Measurements from ENCODE around the gene PRR20D.
"Not testable (repeated sequence)": the region's sequence is repeated elsewhere in the genome, so short reads cannot be mapped to it uniquely, and the experiment has no call there.

DNA sequence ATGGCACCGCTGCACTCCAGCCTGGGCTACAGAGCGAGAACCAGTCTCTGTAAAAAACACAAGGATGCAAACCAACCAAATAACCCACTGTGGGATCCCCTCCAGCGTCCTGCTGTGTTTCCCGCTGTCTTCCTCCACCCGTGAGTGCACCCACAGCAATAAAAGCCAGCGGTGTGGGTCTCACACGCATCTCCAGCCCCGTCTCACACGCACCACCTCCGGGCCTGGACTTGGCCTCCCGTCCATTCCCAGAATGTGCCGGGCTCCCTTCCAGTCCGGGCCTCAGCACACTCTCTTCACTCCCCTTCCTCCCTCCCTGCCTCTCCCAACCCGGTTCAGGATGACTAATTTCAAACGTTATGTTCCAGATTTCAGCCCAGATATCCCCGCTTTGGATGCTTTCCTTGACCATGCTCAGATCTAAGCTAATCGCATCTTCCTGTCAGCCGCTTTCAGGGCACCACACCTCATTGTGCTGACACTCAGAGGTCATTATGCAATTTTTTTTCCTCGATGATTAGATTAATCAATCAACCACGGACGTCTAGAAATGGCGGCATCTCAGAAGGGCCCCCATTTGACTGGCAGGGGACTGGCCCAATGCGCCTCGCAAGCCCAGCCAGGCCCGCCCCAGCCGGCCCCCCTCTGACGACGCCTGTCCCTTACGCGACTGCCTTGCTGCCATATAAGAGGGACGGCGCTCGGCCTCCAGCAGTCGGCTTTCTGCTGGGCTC is 20.0 kb upstream of the PRR20D start, which contains the start of gene PRR20A:
- TF ChIP-seq, protein P1, sequence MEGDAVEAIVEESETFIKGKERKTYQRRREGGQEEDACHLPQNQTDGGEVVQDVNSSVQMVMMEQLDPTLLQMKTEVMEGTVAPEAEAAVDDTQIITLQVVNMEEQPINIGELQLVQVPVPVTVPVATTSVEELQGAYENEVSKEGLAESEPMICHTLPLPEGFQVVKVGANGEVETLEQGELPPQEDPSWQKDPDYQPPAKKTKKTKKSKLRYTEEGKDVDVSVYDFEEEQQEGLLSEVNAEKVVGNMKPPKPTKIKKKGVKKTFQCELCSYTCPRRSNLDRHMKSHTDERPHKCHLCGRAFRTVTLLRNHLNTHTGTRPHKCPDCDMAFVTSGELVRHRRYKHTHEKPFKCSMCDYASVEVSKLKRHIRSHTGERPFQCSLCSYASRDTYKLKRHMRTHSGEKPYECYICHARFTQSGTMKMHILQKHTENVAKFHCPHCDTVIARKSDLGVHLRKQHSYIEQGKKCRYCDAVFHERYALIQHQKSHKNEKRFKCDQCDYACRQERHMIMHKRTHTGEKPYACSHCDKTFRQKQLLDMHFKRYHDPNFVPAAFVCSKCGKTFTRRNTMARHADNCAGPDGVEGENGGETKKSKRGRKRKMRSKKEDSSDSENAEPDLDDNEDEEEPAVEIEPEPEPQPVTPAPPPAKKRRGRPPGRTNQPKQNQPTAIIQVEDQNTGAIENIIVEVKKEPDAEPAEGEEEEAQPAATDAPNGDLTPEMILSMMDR (conservative IDR thresholded peaks at IDR 0.05; ENCODE audit: low read length), result not testable (repeated sequence)
- TF ChIP-seq EZH2phosphoT487 (IDR thresholded peaks at IDR 0.05; ENCODE audit: borderline replicate concordance), result not testable (repeated sequence)

Data from Loucy (cell line).